ENCODE data around the gene SLX4.

Gene SLX4

DNA sequence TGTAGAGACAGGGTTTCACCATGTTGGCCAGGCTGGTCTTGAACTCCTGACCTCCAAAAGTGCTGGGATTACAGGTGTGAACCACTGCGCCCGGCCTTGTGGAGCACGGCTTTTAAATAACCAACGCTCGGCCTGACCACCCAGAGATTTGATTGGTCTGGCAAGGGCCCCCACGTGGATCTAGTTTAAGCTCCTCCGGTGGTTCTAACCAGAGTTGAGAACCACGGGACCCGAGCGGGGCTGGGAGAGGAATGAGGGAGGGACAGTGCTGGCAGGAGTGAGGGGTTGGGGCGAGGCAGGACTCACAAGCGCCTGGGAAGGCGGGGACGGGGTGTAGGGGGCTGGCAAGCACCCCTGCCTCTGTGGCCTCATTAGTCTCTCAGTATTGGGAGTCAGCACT, 37.2 kb downstream of the SLX4 start:
- Histone ChIP-seq H3K4me1 (peaks cover 0 to 6% (median 3%) of the 10 kb centered on the region in 4 donors), H3K9me3 (peaks cover 0 to 12% (median 5%) of the 10 kb centered on the region in 3 donors), H3K27ac (no peak overlapping the region), H3K27me3 (peaks cover 0 to 27% of the 10 kb centered on the region in 2 donors), H3K4me3 (no peak overlapping the region), H3K36me3 (no peaks in the 10 kb centered on the region)
- intact Hi-C loops (cut with DNase I; ENCODE audit: low total_unique reads), result no loop called here
- no peak for DNase-seq
- TF ChIP-seq, protein P1, sequence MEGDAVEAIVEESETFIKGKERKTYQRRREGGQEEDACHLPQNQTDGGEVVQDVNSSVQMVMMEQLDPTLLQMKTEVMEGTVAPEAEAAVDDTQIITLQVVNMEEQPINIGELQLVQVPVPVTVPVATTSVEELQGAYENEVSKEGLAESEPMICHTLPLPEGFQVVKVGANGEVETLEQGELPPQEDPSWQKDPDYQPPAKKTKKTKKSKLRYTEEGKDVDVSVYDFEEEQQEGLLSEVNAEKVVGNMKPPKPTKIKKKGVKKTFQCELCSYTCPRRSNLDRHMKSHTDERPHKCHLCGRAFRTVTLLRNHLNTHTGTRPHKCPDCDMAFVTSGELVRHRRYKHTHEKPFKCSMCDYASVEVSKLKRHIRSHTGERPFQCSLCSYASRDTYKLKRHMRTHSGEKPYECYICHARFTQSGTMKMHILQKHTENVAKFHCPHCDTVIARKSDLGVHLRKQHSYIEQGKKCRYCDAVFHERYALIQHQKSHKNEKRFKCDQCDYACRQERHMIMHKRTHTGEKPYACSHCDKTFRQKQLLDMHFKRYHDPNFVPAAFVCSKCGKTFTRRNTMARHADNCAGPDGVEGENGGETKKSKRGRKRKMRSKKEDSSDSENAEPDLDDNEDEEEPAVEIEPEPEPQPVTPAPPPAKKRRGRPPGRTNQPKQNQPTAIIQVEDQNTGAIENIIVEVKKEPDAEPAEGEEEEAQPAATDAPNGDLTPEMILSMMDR (IDR thresholded peaks at IDR 0.05), result no peak

GRCh38 chr16:3573146-3573815, 38.1 kb downstream of the SLX4 start:
- intact Hi-C loops (cut with DNase I; ENCODE audit: low total_unique reads), result no loop called here
- TF ChIP-seq, protein P1 (IDR thresholded peaks at IDR 0.05), result no peak

DNA sequence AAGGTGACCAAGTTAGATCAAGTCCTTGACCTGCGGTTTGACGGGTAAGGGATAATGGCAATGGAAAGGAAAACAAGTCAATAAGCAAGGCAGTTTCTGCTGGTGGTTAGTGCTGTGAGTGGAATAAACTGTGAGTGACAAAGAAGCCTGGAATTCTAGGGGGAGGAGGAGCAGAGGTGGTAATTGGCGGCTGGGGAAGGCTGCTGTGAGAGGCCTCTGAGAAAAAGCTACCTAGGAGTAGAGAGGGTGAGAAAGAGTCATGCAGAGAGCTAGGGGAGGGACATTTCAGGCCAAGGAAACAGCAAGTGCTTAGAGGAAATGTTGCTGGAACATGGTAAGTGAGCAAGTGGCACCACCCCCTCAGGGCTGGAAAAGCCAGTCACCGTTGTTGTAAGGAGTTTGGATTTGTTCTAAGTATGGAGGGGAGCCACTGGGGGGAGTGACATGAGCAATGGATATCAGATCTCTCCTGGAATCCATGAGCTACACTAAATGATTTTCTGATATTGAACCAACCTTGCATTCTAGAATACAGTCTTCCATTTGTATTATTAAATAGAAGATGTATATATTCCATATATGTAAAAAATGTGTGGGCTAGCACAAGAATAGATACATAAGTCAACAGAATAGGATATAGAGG, 40.9 kb downstream of the SLX4 start:
- no peaks in the 10 kb centered on the region for H3K4me1 ChIP-seq
- H3K36me3 ChIP-seq, result no peaks in the 10 kb centered on the region
- intact Hi-C loops (cut with DNase I; ENCODE audit: low total_unique reads), result no loop called here
- DNase-seq, result no peak
- H3K27me3 ChIP-seq, result no peaks in the 10 kb centered on the region
- no peak overlapping the region for H3K27ac ChIP-seq
- TF ChIP-seq, protein P1 (IDR thresholded peaks at IDR 0.05), result no peak
- peaks cover 0 to 12% (median 5%) of the 10 kb centered on the region in 3 donors for H3K9me3 ChIP-seq
- H3K4me3 ChIP-seq, result no peak overlapping the region

More at GRCh38 chr16:3573146-3573815, 38.1 kb downstream of the SLX4 start:
- H3K27ac ChIP-seq, result no peak overlapping the region
- DNase-seq, result no peak
- peaks cover 0 to 12% (median 5%) of the 10 kb centered on the region in 3 donors for H3K9me3 ChIP-seq
- no peaks in the 10 kb centered on the region for H3K4me1 ChIP-seq
- no peaks in the 10 kb centered on the region for H3K36me3 ChIP-seq
- no peak overlapping the region for H3K4me3 ChIP-seq
- peaks cover 0 to 21% of the 10 kb centered on the region in 2 donors for H3K27me3 ChIP-seq

DNA sequence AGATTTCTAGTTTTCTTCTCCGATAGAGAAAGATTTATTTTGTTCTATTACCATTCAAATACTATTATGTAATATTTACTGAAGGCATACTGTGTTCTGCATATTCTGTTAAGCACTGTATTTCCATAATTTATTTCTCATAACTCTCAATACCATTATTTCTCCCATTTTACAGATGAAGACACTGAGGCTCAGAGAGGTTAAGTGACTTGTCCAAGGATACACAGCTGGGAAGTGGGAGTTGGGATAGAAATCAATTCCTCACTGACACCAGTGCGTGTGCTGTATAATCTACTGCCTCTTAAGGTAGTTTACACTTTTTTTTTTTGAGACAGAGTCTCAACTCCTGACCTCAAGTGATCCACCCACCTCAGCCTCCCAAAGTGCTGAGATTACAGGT, 41.6 kb downstream of the SLX4 start:
- TF ChIP-seq, protein P1 (IDR thresholded peaks at IDR 0.05), result no peak
- Histone ChIP-seq H3K9me3 (peaks cover 0 to 12% (median 5%) of the 10 kb centered on the region in 3 donors), H3K27ac (no peak overlapping the region), H3K4me1 (no peaks in the 10 kb centered on the region), H3K4me3 (no peak overlapping the region), H3K36me3 (no peaks in the 10 kb centered on the region), H3K27me3 (no peaks in the 10 kb centered on the region)
- no peak for DNase-seq
- intact Hi-C loops (cut with DNase I; ENCODE audit: low total_unique reads), result no loop called here

DNA sequence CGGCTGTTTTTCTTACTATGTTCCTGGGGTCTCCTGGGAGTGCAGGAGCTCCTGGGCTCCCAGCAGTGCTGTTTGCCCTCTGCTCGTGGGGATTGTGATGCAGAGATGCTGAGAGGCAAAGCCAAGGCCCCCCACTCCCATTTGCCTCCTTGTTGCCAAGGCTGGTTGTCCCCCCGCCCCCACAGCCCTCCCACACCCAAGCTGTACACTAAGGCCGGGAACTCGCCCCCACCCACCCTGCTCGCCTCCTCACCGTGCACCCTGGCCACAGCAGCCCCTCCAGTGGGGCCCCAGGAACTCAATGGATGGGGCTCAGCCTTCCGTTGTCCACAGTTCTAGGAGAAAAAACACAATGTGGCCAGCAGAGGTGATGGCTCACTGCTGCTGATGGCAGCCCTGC, 44.4 kb downstream of the SLX4 start:
- no peaks in the 10 kb centered on the region for H3K4me1 ChIP-seq
- no peak overlapping the region for H3K27ac ChIP-seq
- peaks cover 0 to 12% (median 5%) of the 10 kb centered on the region in 3 donors for H3K9me3 ChIP-seq
- no peak for DNase-seq
- no peaks in the 10 kb centered on the region for H3K36me3 ChIP-seq
- no peak overlapping the region for H3K4me3 ChIP-seq
- intact Hi-C loops (cut with DNase I; ENCODE audit: low total_unique reads), result no loop called here
- TF ChIP-seq, protein P1 (IDR thresholded peaks at IDR 0.05), result no peak
- no peaks in the 10 kb centered on the region for H3K27me3 ChIP-seq
